Activated CD4-positive, alpha-beta T cell treated with anti-CD3 and anti-CD28 coated beads for 24 hours (primary cell): ENCODE data around the gene TOX2.

ENCODE experiments used
- DNase-seq, 2 donors: peaks; one replicate each; pipeline ENCODE4 v3.0.0-alpha.2; 2020; ENCODE audit warnings: low read depth in 2 of 2

Gene TOX2

GRCh38 chr20:44098657-44099056, 184.0 kb downstream of the TOX2 start:
- no peak for DNase-seq

DNA sequence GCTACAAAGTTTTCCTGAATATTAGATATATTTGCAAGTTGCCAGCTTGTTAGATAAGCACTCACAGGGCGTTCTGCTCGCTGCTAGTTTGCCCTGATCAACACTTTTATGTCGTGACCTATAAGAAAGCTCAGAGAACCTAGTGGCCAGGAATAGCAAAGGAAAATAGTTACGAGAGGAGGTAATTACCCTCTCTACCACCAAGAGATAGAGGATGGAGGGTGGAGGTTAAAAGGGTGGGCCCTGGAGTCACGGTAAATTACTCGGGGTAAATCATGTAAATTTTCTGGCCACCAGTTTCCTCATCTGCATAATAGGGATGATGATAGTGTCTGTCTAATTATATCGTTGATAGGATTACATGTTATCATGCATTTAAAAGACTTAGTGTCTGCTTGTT, 185.2 kb downstream of the TOX2 start:
- DNase-seq, result no peak

DNA sequence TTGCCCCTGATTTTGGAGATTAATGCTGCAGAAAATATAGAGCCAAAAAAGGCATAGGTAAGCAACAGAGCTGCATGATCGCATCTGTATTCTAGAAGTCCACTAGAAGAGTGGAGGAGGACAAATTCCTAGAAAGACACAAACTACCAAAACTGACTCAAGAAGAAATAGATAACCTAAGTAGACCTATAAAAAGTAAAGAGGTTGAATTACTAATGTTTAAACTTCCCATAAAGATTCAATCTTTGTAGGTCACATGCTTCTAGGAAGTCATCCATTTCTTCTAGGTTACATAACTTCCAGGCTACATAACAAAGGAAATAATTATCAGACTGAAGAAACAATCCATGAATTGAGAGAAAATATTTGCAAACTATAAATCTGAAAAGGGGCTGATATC, 187.9 kb downstream of the TOX2 start:
- DNase-seq, result no peak

- no peak for DNase-seq
Observed at GRCh38 chr20:44104798-44105517, 190.3 kb downstream of the TOX2 start.

DNA sequence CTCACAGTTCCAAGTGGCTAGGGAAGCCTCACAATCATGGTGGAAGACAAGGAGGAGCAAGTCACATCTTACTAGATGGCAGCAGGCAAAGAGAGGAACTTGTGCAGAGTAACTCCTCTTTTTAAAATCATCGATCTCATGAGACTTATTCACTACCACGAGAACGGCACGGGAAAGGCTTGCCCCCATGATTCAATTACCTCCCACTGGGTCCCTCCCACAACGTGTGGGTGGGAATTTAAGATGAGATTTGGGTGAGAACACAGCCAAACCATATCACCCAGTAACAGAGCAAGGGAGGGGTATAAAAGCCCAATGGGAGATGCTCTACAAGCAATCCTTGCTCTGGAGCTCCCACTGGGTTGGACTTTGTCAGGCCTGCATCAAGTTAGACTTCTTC, 192.0 kb downstream of the TOX2 start:
- no peak for DNase-seq

DNA sequence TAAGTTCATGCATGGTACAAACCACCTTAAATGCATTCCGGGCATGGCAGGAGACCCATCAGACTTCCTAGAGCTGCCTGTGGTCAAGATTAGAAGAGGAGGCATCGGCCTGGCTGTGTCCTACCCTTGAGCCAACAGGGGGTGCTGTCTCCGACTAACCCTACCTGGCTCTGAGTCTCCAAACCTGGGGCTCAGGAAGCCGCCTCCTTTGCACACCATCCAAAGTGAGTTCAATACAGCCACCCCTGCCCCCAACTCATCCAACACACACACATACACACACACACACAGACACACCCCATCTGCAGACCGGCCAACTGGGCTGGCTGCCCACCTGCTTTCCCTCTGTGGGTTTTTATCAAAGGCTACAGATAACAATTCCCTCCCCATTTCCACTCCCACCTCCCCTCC, 195.3 kb downstream of the TOX2 start:
- DNase-seq, result no peak

- no peak for DNase-seq
Observed at GRCh38 chr20:44110816-44111568, 196.3 kb downstream of the TOX2 start.

GRCh38 chr20:44111712-44112335, 197.2 kb downstream of the TOX2 start:
- DNase-seq, result no peak

GRCh38 chr20:44112456-44112855, 197.8 kb downstream of the TOX2 start:
- no peak for DNase-seq

DNA sequence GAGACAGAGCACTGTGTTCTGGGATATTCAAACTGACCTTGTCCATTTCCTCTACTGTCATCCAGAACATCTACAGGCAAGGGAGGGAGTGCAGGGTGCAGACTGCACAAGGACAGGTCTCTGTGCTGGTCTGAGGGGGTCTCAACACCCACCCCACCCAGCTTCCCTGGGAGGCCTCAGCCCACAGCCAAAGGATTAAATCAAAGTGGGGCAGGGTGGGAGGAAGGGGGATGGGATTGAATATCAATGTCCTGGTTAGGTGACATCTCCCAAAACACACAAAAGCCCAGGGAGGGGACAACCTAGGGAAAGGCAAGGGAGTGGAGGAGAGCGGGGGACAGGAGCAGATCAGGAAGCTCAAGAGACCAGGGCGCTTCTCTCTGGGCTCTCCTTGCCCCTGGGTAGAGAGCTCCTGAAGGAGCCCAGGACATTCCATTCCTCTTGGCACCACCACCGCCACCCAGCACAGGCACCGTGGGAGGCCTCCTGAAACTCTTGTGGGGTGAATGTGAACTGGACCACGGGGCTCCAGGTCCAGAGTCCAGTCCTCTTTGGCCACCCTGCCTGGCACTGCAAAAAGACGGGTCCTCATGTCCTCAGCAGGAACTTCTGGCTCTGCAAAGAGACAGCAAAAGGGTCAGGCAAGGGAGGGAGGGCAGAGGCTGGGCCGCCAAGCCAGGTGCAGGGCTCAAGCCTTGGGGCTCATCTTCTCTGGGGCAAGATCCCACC, 198.4 kb downstream of the TOX2 start:
- no peak for DNase-seq

DNA sequence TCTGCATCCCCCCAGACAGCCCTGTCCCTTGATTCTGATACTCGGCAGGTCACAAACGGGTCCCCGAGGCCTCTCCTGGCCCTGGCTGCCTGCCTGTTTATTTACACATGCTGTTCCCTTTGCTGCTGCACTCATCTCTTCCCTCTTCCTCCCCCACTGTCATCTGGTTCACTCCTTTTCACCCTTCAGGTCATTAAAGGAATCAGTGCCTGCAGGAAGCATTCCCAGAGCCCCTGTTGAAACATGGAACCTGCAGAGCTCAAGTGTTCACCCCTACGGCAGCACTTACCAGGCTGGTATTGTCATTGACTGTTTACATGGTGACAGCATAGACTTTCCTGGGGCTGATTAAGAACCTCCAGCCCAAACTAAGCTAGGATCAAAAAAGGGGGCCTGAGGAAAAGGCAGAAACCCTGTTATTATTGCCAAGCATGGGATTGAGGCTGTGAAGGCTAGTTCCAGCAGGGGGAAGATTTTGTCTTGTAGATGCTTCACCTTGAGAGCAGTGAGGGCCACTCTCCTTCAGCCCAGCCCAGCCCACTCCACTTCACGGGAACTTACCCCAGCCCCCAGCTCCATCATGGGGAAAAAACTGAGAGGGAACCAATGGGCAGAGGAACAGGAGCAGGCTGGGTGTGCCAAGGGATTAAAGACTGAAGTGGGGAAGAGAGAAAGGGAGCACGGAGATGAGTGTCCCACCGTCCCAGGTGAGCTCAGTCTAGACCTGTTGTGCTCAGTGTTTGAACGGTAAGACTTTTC, 199.1 kb downstream of the TOX2 start:
- DNase-seq, result no peak

GRCh38 chr20:44115181-44115580, 200.5 kb downstream of the TOX2 start:
- DNase-seq, result no peak

GRCh38 chr20:44115762-44116644, 201.4 kb downstream of the TOX2 start:
- DNase-seq, result no peak

DNA sequence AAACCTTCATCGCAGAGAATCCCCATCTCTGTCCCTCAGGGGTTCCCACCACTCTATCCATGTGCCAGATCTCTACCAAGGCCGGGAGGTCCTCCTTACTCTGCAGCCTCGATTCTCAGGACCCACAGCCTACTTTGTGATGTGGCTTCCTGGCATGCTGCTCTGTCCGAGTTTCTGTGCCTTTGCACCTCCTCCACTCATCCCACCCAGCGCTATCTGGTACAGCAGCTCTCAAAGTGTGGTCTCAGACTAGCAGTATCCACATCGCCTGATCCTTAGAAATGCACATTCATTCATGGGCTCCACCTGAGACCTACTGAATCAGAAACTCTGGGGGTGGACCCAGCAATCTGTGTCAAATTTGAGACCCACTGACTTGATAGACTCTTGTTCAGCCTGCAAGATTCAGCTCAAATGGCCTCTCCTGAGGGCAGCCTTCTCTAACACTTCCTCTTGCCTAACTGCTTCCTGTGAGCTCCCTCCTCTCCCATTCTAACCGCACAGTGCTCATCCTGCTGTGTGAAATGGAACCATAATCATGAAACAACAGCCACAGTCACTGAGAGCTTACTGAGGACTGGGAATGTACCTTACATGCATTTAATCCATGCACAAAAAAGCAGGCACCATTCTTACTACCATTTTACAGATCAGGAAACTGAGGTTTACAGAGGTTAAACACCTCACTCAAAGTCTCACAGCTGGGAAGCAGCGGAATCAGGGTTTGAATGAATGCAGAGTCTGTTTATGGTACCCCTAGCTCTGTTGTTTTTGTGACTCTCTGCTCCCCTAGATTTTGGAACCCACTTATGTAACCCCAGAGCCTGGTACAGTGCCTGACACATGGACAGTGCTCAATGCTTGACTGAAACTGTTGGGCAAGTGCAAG, 202.9 kb downstream of the TOX2 start:
- no peak for DNase-seq

DNA sequence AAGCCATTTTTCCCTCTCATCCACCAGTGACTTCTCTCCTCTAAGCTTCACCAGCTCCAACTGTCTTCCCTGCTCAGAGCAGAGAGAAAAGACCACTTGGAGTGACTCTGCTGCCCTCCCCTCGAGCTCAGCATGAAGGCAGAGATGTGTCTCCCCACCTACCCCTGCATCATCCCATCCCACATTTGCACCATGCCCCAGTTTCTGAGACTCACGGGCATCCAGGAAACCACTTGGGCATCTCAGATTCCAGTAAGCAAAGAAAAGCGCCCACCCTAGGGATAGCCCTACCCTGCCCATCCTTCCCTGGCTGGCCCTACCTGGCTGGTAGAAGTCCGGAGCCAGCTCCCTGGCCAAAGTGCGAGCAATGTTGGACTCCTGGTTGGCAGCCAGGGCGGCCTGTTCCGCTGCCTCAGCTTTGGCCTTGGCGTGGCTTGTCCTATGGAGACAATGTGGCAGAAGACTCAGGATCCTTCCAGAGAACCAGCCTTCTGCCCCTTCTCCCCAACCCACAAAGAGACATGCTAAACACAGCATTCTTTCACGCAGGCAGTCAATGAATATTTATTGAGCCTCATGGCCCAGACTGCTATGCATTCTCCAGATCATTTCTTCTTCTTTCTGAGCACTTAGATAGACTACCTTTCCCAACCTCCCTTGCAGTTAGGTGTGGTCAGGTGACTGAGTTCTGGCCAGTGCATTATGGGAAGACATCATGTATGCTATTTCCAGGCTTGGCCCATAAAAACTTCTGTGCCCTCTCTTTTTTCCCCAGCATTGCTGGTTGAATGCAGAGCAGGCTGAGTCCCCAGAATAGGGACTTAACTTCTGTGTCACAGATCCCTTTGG, 203.8 kb downstream of the TOX2 start:
- no peak for DNase-seq
